GM12872 (cell line): Measurements from ENCODE around the gene SLC4A4.

Experiments
- CTCF ChIP-seq: IDR thresholded peaks from 3 replicates; pipeline ENCODE4 v1.5.1; 2011; ENCODE audit warnings: low read depth, mild to moderate bottlenecking, low read length, moderate library complexity; ENCODE audit not compliant: insufficient read depth

SLC4A4 gene

GRCh38 chr4:71449878-71450277, 111.1 kb downstream of the SLC4A4 start:
- no peak for TF ChIP-seq CTCF

GRCh38 chr4:71453531-71453930, 114.7 kb downstream of the SLC4A4 start:
- TF ChIP-seq CTCF, result no peak

- no peak for TF ChIP-seq CTCF
Observed at GRCh38 chr4:71456841-71457240, 118.0 kb downstream of the SLC4A4 start.

GRCh38 chr4:71460371-71460770, 121.6 kb downstream of the SLC4A4 start:
- TF ChIP-seq CTCF, result no peak

- TF ChIP-seq CTCF, result no peak
Observed at GRCh38 chr4:71461422-71461821, 122.6 kb downstream of the SLC4A4 start.

- no peak for TF ChIP-seq CTCF
Observed at GRCh38 chr4:71466775-71467174, 128.0 kb downstream of the SLC4A4 start.

- TF ChIP-seq CTCF, result no peak
Observed at GRCh38 chr4:71468116-71468710, 129.4 kb downstream of the SLC4A4 start.
